HepG2 (cell line): ENCODE data around the gene TMEM267. TPM values are rescaled to one million over a fixed set of nuclear protein-coding genes. Genes with fewer than 3 reads are reported as not detected.

ENCODE experiments used
- ATF7-NPFF ChIP-seq: sonication (generic); formaldehyde crosslinking; IDR thresholded peaks from 2 replicates; pipeline ENCODE4 v1.8.1; 2023; ENCODE audit warnings: mild to moderate bottlenecking, low read depth, missing genetic modification reagents, moderate library complexity
- CCAR2 ChIP-seq: fragments of 200-400 bp; formaldehyde crosslinking; optimal IDR thresholded peaks from 2 replicates; pipeline ENCODE3; 2018; ENCODE audit warnings: low read depth, mild to moderate bottlenecking, low read length, moderate library complexity
- GTF2F1 ChIP-seq: fragments of 150-350 bp; IDR thresholded peaks from 2 replicates; pipeline ENCODE4 v1.6.1; 2014; ENCODE audit warnings: low read length
- ISL2 ChIP-seq: sonication (generic); formaldehyde crosslinking; IDR thresholded peaks from 2 replicates; pipeline ENCODE4 v1.5.0; 2020; ENCODE audit warnings: missing genetic modification reagents
- KDM2A ChIP-seq: sonication (generic); formaldehyde crosslinking; IDR thresholded peaks from 2 replicates; pipeline ENCODE4 v1.4.0; 2020; ENCODE audit warnings: low read depth, missing genetic modification reagents, borderline replicate concordance
- KDM3A ChIP-seq: IDR thresholded peaks from 2 replicates; pipeline ENCODE4 v1.6.1; 2018; ENCODE audit warnings: low read depth, missing compliant biosample characterization
- KLF16 ChIP-seq, 2 experiments: sonication (generic) in 1 of 2; formaldehyde crosslinking in 1 of 2; IDR thresholded peaks; 2 replicates each; pipeline versions ENCODE4 v1.6.1 to v1.8.0; 2016 to 2023; ENCODE audit warnings: missing genetic modification reagents in 2 of 2, missing compliant biosample characterization in 1 of 2
- NFYC ChIP-seq: IDR thresholded peaks from 2 replicates; pipeline ENCODE4 v1.6.1; 2016; ENCODE audit warnings: missing genetic modification reagents, missing compliant biosample characterization
- PCBP2 ChIP-seq: fragments of 200-400 bp; formaldehyde crosslinking; optimal IDR thresholded peaks from 2 replicates; pipeline ENCODE3; 2018; ENCODE audit warnings: low read length, low read depth; ENCODE audit not compliant: poor library complexity, severe bottlenecking
- PRMT3 ChIP-seq: sonication (generic); formaldehyde crosslinking; IDR thresholded peaks from 2 replicates; pipeline ENCODE4 v1.8.1; 2022; ENCODE audit warnings: low read depth, mild to moderate bottlenecking, moderate library complexity, missing genetic modification reagents, borderline replicate concordance
- TAF15 ChIP-seq: fragments of 200-400 bp; formaldehyde crosslinking; IDR thresholded peaks from one replicate; pipeline ENCODE4 v1.6.1; 2018; ENCODE audit warnings: mild to moderate bottlenecking, low read depth, low read length; ENCODE audit not compliant: poor library complexity, severe bottlenecking
- ZEB1 ChIP-seq: IDR thresholded peaks from 2 replicates; pipeline ENCODE4 v1.6.1; 2012; ENCODE audit warnings: mild to moderate bottlenecking, low read depth, inconsistent platforms; ENCODE audit not compliant: insufficient replicate concordance
- ZFP90 ChIP-seq: sonication (generic); formaldehyde crosslinking; IDR thresholded peaks from 2 replicates; pipeline ENCODE4 v1.8.0; 2022; ENCODE audit warnings: missing genetic modification reagents, mild to moderate bottlenecking, inconsistent platforms, borderline replicate concordance
- ZNF136 ChIP-seq: sonication (generic); formaldehyde crosslinking; IDR thresholded peaks from 2 replicates; pipeline ENCODE4 v1.8.1; 2022; ENCODE audit warnings: low read depth, mild to moderate bottlenecking, moderate library complexity, missing genetic modification reagents
- ZNF20 ChIP-seq: sonication (generic); formaldehyde crosslinking; IDR thresholded peaks from 2 replicates; pipeline ENCODE4 v1.4.0; 2020; ENCODE audit warnings: mild to moderate bottlenecking, moderate library complexity, missing genetic modification reagents
- ZNF530 ChIP-seq: sonication (generic); formaldehyde crosslinking; IDR thresholded peaks from 2 replicates; pipeline ENCODE4 v1.5.0; 2020; ENCODE audit warnings: low read depth, mild to moderate bottlenecking, missing genetic modification reagents
- ZNF577 ChIP-seq: sonication (generic); formaldehyde crosslinking; IDR thresholded peaks from 2 replicates; pipeline ENCODE4 v1.4.0; 2020; ENCODE audit warnings: mild to moderate bottlenecking, low read depth, missing genetic modification reagents, borderline replicate concordance
- ZNF614 ChIP-seq: IDR thresholded peaks from 2 replicates; pipeline ENCODE4 v1.6.1; 2018; ENCODE audit warnings: missing biosample characterization, missing genetic modification reagents, inconsistent platforms, borderline replicate concordance
- ZNF644 ChIP-seq: IDR thresholded peaks from 2 replicates; pipeline ENCODE4 v1.6.1; 2016; ENCODE audit warnings: low read depth
- ZNF709 ChIP-seq: sonication (generic); formaldehyde crosslinking; IDR thresholded peaks from 2 replicates; pipeline ENCODE4 v1.5.0; 2020; ENCODE audit warnings: mild to moderate bottlenecking, missing genetic modification reagents
- ZSCAN21 ChIP-seq: sonication (generic); formaldehyde crosslinking; IDR thresholded peaks from 2 replicates; pipeline ENCODE4 v1.8.0; 2022; ENCODE audit warnings: mild to moderate bottlenecking, missing genetic modification reagents, moderate library complexity, borderline replicate concordance
- ZSCAN9 ChIP-seq: IDR thresholded peaks from 2 replicates; pipeline ENCODE4 v1.6.1; 2016; ENCODE audit warnings: borderline replicate concordance
- polyA plus RNA-seq, 8 experiments: library from polyadenylated mRNA; depleted of rRNA in 3 of 8; stranded (reverse) in 7 of 8; unstranded in 1 of 8; fragments of >200 nt; fragmentation: Illumina TruSeq in 4 of 8; extraction: Trizol in 4 of 8; gene quantifications; 2 replicates each; pipeline versions ENCODE4 v1.2.1 to v1.2.3, GENCODE V29; 2011 to 2016; ENCODE audit warnings: low read depth in 4 of 8, missing spikeins in 1 of 8, mixed read lengths in 1 of 8; ENCODE audit not compliant: insufficient read depth in 1 of 8
- total RNA-seq, 5 experiments: library from RNA; depleted of rRNA; stranded (reverse); fragments of >200 nt; fragmentation: Illumina TruSeq; extraction: Trizol; gene quantifications; 2 replicates each; pipeline ENCODE4 v1.2.3, GENCODE V29; 2016; ENCODE audit warnings: low read depth in 1 of 5
- TF ChIP-seq, protein P1 (sequence below): sonication (generic); formaldehyde crosslinking; IDR thresholded peaks from 2 replicates; pipeline ENCODE4 v1.5.1; 2020; ENCODE audit warnings: mild to moderate bottlenecking, missing genetic modification reagents
- TF ChIP-seq, protein P2 (sequence below): sonication (generic); formaldehyde crosslinking; IDR thresholded peaks from 2 replicates; pipeline ENCODE4 v1.4.0; 2020; ENCODE audit warnings: missing genetic modification reagents, borderline replicate concordance

The TMEM267 gene
- total and polyA plus RNA-seq, 2 of the 13 experiments (the other 11 are each of a cell fraction or from before 2014, with no cell fraction given) = 8.9 to 12.6 TPM

DNA sequence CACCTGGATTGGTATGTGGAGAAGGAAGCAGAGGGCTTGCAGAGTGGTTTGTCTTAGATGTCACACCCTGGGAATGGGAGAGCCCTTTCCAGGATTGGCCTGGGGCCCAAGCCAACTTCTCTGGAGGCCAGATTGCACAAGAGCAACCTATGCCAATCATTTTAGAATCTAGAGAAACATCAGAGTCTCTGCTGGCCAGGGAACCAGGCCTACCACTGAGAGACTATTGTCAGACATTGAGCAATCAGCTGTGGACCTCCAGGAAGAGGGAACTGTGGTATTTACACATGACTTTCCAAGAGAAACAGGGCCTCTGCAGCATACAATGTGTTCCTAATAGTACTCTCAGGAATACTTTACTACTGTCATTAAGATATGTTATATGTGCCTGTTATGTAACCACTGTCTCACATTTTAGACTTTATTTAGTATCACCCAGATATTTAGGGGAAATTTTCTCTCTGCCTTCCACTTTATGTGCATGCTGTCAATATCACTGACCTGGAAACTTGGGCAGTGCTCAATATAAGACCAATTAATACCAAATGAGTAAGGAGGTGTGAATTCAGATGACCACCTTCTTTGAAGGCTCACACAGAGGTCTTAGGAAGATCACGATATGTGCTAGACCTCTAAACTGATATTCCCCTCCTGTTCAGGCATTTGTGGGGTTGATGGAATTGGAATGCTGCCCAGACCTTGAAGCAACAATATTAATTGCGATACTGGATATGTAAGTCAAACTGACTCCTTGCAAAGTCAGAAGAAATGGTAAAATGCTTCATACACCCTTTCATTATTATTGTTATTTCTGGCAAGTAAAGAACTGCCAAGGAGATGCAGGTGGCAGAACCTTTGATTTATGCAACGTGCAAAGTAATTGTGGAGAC is 50.9 kb downstream of the TMEM267 start (continued):
- TF ChIP-seq, protein P1, sequence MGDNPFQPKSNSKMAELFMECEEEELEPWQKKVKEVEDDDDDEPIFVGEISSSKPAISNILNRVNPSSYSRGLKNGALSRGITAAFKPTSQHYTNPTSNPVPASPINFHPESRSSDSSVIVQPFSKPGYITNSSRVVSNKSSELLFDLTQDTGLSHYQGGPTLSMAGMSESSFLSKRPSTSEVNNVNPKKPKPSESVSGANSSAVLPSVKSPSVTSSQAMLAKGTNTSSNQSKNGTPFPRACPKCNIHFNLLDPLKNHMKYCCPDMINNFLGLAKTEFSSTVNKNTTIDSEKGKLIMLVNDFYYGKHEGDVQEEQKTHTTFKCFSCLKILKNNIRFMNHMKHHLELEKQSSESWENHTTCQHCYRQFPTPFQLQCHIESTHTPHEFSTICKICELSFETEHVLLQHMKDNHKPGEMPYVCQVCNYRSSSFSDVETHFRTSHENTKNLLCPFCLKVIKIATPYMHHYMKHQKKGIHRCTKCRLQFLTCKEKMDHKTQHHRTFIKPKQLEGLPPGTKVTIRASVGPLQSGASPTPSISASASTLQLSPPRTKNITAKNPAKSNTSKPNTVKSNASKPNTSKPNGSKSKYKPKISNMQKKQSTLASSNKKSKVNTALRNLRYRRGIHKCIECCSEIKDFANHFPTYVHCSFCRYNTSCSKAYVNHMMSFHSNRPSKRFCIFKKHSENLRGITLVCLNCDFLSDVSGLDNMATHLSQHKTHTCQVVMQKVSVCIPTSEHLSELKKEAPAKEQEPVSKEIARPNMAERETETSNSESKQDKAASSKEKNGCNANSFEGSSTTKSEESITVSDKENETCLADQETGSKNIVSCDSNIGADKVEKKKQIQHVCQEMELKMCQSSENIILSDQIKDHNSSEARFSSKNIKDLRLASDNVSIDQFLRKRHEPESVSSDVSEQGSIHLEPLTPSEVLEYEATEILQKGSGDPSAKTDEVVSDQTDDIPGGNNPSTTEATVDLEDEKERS = peak; percentile 82; the same call in 1 of the 2 replicates
- TF ChIP-seq NFYC (CRISPR knock-in tag) = peak; percentile 35; the same call in 1 of the 2 replicates
- TF ChIP-seq, protein P2, sequence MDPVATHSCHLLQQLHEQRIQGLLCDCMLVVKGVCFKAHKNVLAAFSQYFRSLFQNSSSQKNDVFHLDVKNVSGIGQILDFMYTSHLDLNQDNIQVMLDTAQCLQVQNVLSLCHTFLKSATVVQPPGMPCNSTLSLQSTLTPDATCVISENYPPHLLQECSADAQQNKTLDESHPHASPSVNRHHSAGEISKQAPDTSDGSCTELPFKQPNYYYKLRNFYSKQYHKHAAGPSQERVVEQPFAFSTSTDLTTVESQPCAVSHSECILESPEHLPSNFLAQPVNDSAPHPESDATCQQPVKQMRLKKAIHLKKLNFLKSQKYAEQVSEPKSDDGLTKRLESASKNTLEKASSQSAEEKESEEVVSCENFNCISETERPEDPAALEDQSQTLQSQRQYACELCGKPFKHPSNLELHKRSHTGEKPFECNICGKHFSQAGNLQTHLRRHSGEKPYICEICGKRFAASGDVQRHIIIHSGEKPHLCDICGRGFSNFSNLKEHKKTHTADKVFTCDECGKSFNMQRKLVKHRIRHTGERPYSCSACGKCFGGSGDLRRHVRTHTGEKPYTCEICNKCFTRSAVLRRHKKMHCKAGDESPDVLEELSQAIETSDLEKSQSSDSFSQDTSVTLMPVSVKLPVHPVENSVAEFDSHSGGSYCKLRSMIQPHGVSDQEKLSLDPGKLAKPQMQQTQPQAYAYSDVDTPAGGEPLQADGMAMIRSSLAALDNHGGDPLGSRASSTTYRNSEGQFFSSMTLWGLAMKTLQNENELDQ = no peak
- TF ChIP-seq ZNF530 (CRISPR knock-in tag) = no peak
- peak; percentile 88 for TF ChIP-seq ISL2 (CRISPR knock-in tag)
- TF ChIP-seq ZNF20 (CRISPR knock-in tag) = no peak
- TF ChIP-seq ZNF709 (CRISPR knock-in tag) = no peak
- TF ChIP-seq KDM2A (CRISPR knock-in tag) = 0 out of 2 replicates have a peak, but pooled peaks have one; percentile 25
- TF ChIP-seq CCAR2 = no peak
- peak; percentile 76; the same call in 1 of the 2 replicates for TF ChIP-seq ZSCAN9 (CRISPR knock-in tag)
- TF ChIP-seq PCBP2 = no peak
- peak; percentile 54 for TF ChIP-seq ZEB1
- 0 out of 2 replicates have a peak, but pooled peaks have one; percentile 40 for TF ChIP-seq ZFP90 (CRISPR knock-in tag)
- TF ChIP-seq KDM3A (CRISPR knock-in tag) = peak; percentile 73; the same call in 1 of the 2 replicates
- TF ChIP-seq TAF15 = no peak
- TF ChIP-seq GTF2F1 = no peak
- TF ChIP-seq ZSCAN21 (CRISPR knock-in tag) = no peak
- peak; percentile 93 for TF ChIP-seq ZNF644 (CRISPR knock-in tag)
- TF ChIP-seq ZNF577 = no peak
- no peak for TF ChIP-seq ATF7-NPFF (CRISPR knock-in tag)
- TF ChIP-seq ZNF614 (CRISPR knock-in tag) = peak; percentile 95
- TF ChIP-seq KLF16 (CRISPR knock-in tag; IDR thresholded peaks at IDR 0.05) = peak in 1 of 2 experiments; percentile 92; a peak in 1 of 4 replicates
- TF ChIP-seq PRMT3 (CRISPR knock-in tag) = no peak
- TF ChIP-seq ZNF136 (CRISPR knock-in tag) = 0 out of 2 replicates have a peak, but pooled peaks have one; percentile 43
